Sigmoid colon (tissue), 4 donors: ENCODE data around the gene TSC2.

Source experiments
- EP300 ChIP-seq, 4 donors: sonication (generic); formaldehyde crosslinking; IDR thresholded peaks; one replicate each; pipeline ENCODE4 v1.6.1; 2017; ENCODE audit warnings: antibody characterized with exemption in 4 of 4
- POLR2A ChIP-seq, 2 donors: fragments of 450-650 bp; IDR thresholded peaks; one replicate each; pipeline ENCODE4 v1.6.1; 2016; ENCODE audit warnings: antibody characterized with exemption in 2 of 2, mild to moderate bottlenecking in 2 of 2, moderate library complexity in 2 of 2
- POLR2AphosphoS5 ChIP-seq, 4 donors: sonication (generic); formaldehyde crosslinking; IDR thresholded peaks; one replicate each; pipeline ENCODE4 v1.6.1; 2017; ENCODE audit warnings: antibody characterized with exemption in 4 of 4
- TF ChIP-seq, protein P1 (sequence below), 4 experiments: fragments of 450-650 bp in 3 of 4; fragments of 200-600 bp in 1 of 4; IDR thresholded peaks; one replicate each; pipeline ENCODE4 v1.5.1; 2016 to 2019; ENCODE audit warnings: antibody characterized with exemption in 4 of 4, mild to moderate bottlenecking in 3 of 4, moderate library complexity in 2 of 4

DNA sequence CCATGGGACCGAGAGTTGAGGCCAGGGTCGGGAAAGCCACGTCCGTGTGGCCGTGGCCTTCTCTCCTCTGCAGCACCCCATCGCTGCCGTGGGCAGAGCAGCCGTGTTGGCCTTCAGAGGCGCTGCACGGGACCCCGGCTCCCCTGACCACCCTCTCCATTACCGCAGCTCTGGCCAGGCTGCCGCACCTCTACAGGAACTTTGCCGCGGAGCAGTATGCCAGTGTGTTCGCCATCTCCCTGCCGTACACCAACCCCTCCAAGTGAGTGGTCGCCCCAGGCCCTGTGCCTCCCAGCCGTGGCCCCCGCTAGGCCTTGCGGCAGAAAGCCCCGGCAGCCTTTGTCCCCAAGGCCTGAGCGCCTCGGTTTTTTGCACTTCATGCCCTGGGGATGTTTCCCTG, 27.8 kb downstream of the TSC2 start:
- TF ChIP-seq, protein P1, sequence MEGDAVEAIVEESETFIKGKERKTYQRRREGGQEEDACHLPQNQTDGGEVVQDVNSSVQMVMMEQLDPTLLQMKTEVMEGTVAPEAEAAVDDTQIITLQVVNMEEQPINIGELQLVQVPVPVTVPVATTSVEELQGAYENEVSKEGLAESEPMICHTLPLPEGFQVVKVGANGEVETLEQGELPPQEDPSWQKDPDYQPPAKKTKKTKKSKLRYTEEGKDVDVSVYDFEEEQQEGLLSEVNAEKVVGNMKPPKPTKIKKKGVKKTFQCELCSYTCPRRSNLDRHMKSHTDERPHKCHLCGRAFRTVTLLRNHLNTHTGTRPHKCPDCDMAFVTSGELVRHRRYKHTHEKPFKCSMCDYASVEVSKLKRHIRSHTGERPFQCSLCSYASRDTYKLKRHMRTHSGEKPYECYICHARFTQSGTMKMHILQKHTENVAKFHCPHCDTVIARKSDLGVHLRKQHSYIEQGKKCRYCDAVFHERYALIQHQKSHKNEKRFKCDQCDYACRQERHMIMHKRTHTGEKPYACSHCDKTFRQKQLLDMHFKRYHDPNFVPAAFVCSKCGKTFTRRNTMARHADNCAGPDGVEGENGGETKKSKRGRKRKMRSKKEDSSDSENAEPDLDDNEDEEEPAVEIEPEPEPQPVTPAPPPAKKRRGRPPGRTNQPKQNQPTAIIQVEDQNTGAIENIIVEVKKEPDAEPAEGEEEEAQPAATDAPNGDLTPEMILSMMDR (IDR thresholded peaks at IDR 0.05) = no peak
- no peak for TF ChIP-seq POLR2A (IDR thresholded peaks at IDR 0.05)
- no peak for TF ChIP-seq EP300 (IDR thresholded peaks at IDR 0.05)
- TF ChIP-seq POLR2AphosphoS5 (IDR thresholded peaks at IDR 0.05) = no peak
